Mesenchymal stem cell (in vitro differentiated cells and primary cell): ENCODE results near the gene LIMK1.
A peak's percentile ranks its signal among the peaks of the same experiment; 100 is the strongest.

Experiments
- DNase-seq: peaks from one replicate; pipeline ENCODE4 v3.0.0-alpha.2; 2013
- H2AFZ ChIP-seq: one replicate; pipeline ENCODE4 v1.6.1; 2013; ENCODE audit warnings: low read depth, mild to moderate bottlenecking, control low read depth, inconsistent platforms, low read length, moderate library complexity
- H2AK5ac ChIP-seq: 2 replicates; pipeline ENCODE4 v1.6.1; 2013; ENCODE audit warnings: low read length, moderate library complexity, mild to moderate bottlenecking, inconsistent platforms; ENCODE audit not compliant: severe bottlenecking
- H2BK120ac ChIP-seq: one replicate; pipeline ENCODE4 v1.6.1; 2013; ENCODE audit warnings: low read depth, mild to moderate bottlenecking, inconsistent platforms, low read length, moderate library complexity
- H2BK12ac ChIP-seq, 2 experiments: one replicate each; pipeline ENCODE4 v1.6.1; 2013; ENCODE audit warnings: inconsistent platforms in 2 of 2, low read length in 2 of 2, mild to moderate bottlenecking in 2 of 2, moderate library complexity in 2 of 2, control low read depth in 1 of 2
- H2BK15ac ChIP-seq: one replicate; pipeline ENCODE4 v1.6.1; 2013; ENCODE audit warnings: mild to moderate bottlenecking, low read depth, inconsistent platforms; ENCODE audit not compliant: poor library complexity, severe bottlenecking
- H2BK5ac ChIP-seq: 2 replicates; pipeline ENCODE4 v1.6.1; 2013; ENCODE audit warnings: low read depth, mild to moderate bottlenecking, low read length, control low read depth, inconsistent platforms; ENCODE audit not compliant: poor library complexity, severe bottlenecking
- H3K14ac ChIP-seq, 2 experiments: one replicate each; pipeline ENCODE4 v1.6.1; 2013; ENCODE audit warnings: inconsistent platforms in 2 of 2, low read length in 2 of 2, control low read depth in 1 of 2, mild to moderate bottlenecking in 1 of 2, moderate library complexity in 1 of 2
- H3K18ac ChIP-seq, 2 experiments: one replicate each; pipeline ENCODE4 v1.6.1; 2013; ENCODE audit warnings: inconsistent platforms in 2 of 2, low read length in 2 of 2, control low read depth in 1 of 2, low read depth in 1 of 2, mild to moderate bottlenecking in 1 of 2
- H3K23ac ChIP-seq, 2 experiments: one replicate each; pipeline ENCODE4 v1.6.1; 2013; ENCODE audit warnings: inconsistent platforms in 2 of 2, low read length in 2 of 2, mild to moderate bottlenecking in 2 of 2, moderate library complexity in 2 of 2, control low read depth in 1 of 2
- H3K27ac ChIP-seq: 2 replicates; pipeline ENCODE4 v1.5.1; 2013; ENCODE audit warnings: mild to moderate bottlenecking, moderate library complexity, low read length, control low read depth, inconsistent platforms; ENCODE audit not compliant: poor library complexity, severe bottlenecking
- H3K27me3 ChIP-seq, 2 experiments: 2 replicates each; pipeline versions ENCODE4 v1.6.1 to v1.7.0; 2013; ENCODE audit warnings: low read length in 2 of 2, mild to moderate bottlenecking in 2 of 2, moderate library complexity in 2 of 2, control low read depth in 1 of 2, inconsistent platforms in 1 of 2; ENCODE audit not compliant: control insufficient read depth in 1 of 2, insufficient read depth in 1 of 2
- H3K36me3 ChIP-seq, 2 experiments: 2 replicates each; pipeline versions ENCODE4 v1.6.1 to v1.7.0; 2013; ENCODE audit warnings: low read length in 2 of 2, control low read depth in 1 of 2, inconsistent platforms in 1 of 2, low read depth in 1 of 2, mild to moderate bottlenecking in 1 of 2; ENCODE audit not compliant: insufficient read depth in 2 of 2, control insufficient read depth in 1 of 2
- H3K4ac ChIP-seq, 2 experiments: one replicate each; pipeline ENCODE4 v1.6.1; 2013; ENCODE audit warnings: inconsistent platforms in 2 of 2, low read length in 2 of 2, mild to moderate bottlenecking in 2 of 2, moderate library complexity in 2 of 2, control low read depth in 1 of 2, low read depth in 1 of 2
- H3K4me1 ChIP-seq: 2 replicates; pipeline ENCODE4 v1.6.1; 2013; ENCODE audit warnings: low read depth, low read length, control low read depth; ENCODE audit not compliant: control insufficient read depth, insufficient read depth
- H3K4me2 ChIP-seq: 2 replicates; pipeline ENCODE4 v1.6.1; 2013; ENCODE audit warnings: low read length, mild to moderate bottlenecking, inconsistent platforms; ENCODE audit not compliant: poor library complexity, severe bottlenecking
- H3K4me3 ChIP-seq, 2 experiments: 2 replicates each; pipeline versions ENCODE4 v1.5.1 to v1.7.0; 2013; ENCODE audit warnings: low read length in 2 of 2, mild to moderate bottlenecking in 2 of 2, control low read depth in 1 of 2, low read depth in 1 of 2; ENCODE audit not compliant: insufficient read depth in 1 of 2
- H3K79me1 ChIP-seq: replicated peaks from 2 replicates; pipeline ENCODE4 v1.6.1; 2013; ENCODE audit warnings: mild to moderate bottlenecking, control low read depth, low read length, inconsistent platforms; ENCODE audit not compliant: poor library complexity, severe bottlenecking
- H3K9ac ChIP-seq: 2 replicates; pipeline ENCODE4 v1.7.0; 2013; ENCODE audit warnings: mild to moderate bottlenecking, low read length, moderate library complexity
- H3K9me3 ChIP-seq: 2 replicates; pipeline ENCODE4 v1.7.0; 2013; ENCODE audit warnings: mild to moderate bottlenecking, low read length; ENCODE audit not compliant: control insufficient read depth
- H4K8ac ChIP-seq: one replicate; pipeline ENCODE4 v1.6.1; 2013; ENCODE audit warnings: inconsistent platforms, mild to moderate bottlenecking, low read length, moderate library complexity
- H4K91ac ChIP-seq: one replicate; pipeline ENCODE4 v1.6.1; 2013; ENCODE audit warnings: mild to moderate bottlenecking, low read length, inconsistent platforms
- WGBS: methylation state at CpG from one replicate; pipeline ENCODE4 v1.1.7; 2013; ENCODE audit warnings: mixed read lengths; 5-methylcytosine and 5-hydroxymethylcytosine counted together

Gene LIMK1

GRCh38 chr7:74048999-74049599 lies 34.5 kb upstream of the LIMK1 start:
- H3K18ac ChIP-seq, result no peak overlapping the region
- no peak overlapping the region for H2AK5ac ChIP-seq
- no peak overlapping the region for H4K91ac ChIP-seq
- H3K4me2 ChIP-seq, result no peak overlapping the region
- no peak overlapping the region for H3K9ac ChIP-seq
- H2BK5ac ChIP-seq, result no peak overlapping the region
- H3K14ac ChIP-seq, result no peak overlapping the region
- no peak overlapping the region for H2BK15ac ChIP-seq
- 86% methylated on average over 2 of the region's 2 CpGs for WGBS
- H3K36me3 ChIP-seq, result peaks cover 0 to 65% of the 10 kb centered on the region in 2 experiments
- peaks cover 2% of the 10 kb centered on the region for H3K4me1 ChIP-seq
- no peak overlapping the region for H2BK12ac ChIP-seq
- no peaks in the 10 kb centered on the region for H3K9me3 ChIP-seq
- no peak overlapping the region for H2BK120ac ChIP-seq
- H3K4ac ChIP-seq, result no peak overlapping the region
- H3K4me3 ChIP-seq, result no peak overlapping the region
- no peak for DNase-seq
- H4K8ac ChIP-seq, result no peak overlapping the region
- H3K79me1 ChIP-seq, result no peaks in the 10 kb centered on the region
- peaks cover 0 to 41% of the 10 kb centered on the region in 2 experiments for H3K27me3 ChIP-seq
- no peak overlapping the region for H2AFZ ChIP-seq
- no peak overlapping the region for H3K27ac ChIP-seq
- no peak overlapping the region for H3K23ac ChIP-seq

- Histone ChIP-seq H3K9me3 (no peaks in the 10 kb centered on the region), H2AK5ac (no peak overlapping the region), H3K23ac (no peak overlapping the region), H2BK12ac (no peak overlapping the region), H4K8ac (no peak overlapping the region), H3K4me2 (no peak overlapping the region), H3K27ac (no peak overlapping the region), H3K18ac (no peak overlapping the region), H4K91ac (no peak overlapping the region), H2AFZ (no peak overlapping the region), H2BK15ac (no peak overlapping the region), H2BK5ac (no peak overlapping the region), H3K4me3 (no peak overlapping the region), H3K79me1 (no peaks in the 10 kb centered on the region), H3K9ac (no peak overlapping the region), H3K36me3 (peaks cover 0 to 73% of the 10 kb centered on the region in 2 experiments), H3K4me1 (peaks cover 2% of the 10 kb centered on the region), H3K4ac (no peak overlapping the region), H3K27me3 (peaks cover 0 to 39% of the 10 kb centered on the region in 2 experiments), H3K14ac (no peak overlapping the region), H2BK120ac (no peak overlapping the region)
- DNase-seq, result no peak
- 67% methylated on average over 3 of the region's 3 CpGs for WGBS
Measured at GRCh38 chr7:74049997-74050798, 33.4 kb upstream of the LIMK1 start.

- no peak overlapping the region for H2BK12ac ChIP-seq
- H3K9ac ChIP-seq, result no peak overlapping the region
- H3K18ac ChIP-seq, result no peak overlapping the region
- H3K4me3 ChIP-seq, result no peak overlapping the region
- no peak overlapping the region for H2BK5ac ChIP-seq
- no peaks in the 10 kb centered on the region for H3K79me1 ChIP-seq
- DNase-seq, result no peak
- H3K14ac ChIP-seq, result no peak overlapping the region
- peaks cover 0 to 37% of the 10 kb centered on the region in 2 experiments for H3K27me3 ChIP-seq
- H2AK5ac ChIP-seq, result no peak overlapping the region
- H3K23ac ChIP-seq, result no peak overlapping the region
- peaks cover 2% of the 10 kb centered on the region for H3K4me1 ChIP-seq
- H3K4me2 ChIP-seq, result no peak overlapping the region
- H2BK120ac ChIP-seq, result no peak overlapping the region
- H2BK15ac ChIP-seq, result no peak overlapping the region
- H3K4ac ChIP-seq, result no peak overlapping the region
- no peak overlapping the region for H4K91ac ChIP-seq
- no peak overlapping the region for H4K8ac ChIP-seq
- 87% methylated on average over 10 of the region's 10 CpGs for WGBS
- no peak overlapping the region for H2AFZ ChIP-seq
- H3K36me3 ChIP-seq, result peaks cover 0 to 69% of the 10 kb centered on the region in 2 experiments
- H3K9me3 ChIP-seq, result no peaks in the 10 kb centered on the region
- H3K27ac ChIP-seq, result no peak overlapping the region
Measured at GRCh38 chr7:74051193-74051592, 32.4 kb upstream of the LIMK1 start.

- no peaks in the 10 kb centered on the region for H3K79me1 ChIP-seq
- no peak overlapping the region for H2BK5ac ChIP-seq
- peaks cover 2% of the 10 kb centered on the region for H3K4me1 ChIP-seq
- no peak overlapping the region for H4K8ac ChIP-seq
- H2BK12ac ChIP-seq, result no peak overlapping the region
- H2AK5ac ChIP-seq, result no peak overlapping the region
- H3K4ac ChIP-seq, result no peak overlapping the region
- H3K14ac ChIP-seq, result no peak overlapping the region
- no peak overlapping the region for H3K4me2 ChIP-seq
- H2BK120ac ChIP-seq, result no peak overlapping the region
- H3K23ac ChIP-seq, result no peak overlapping the region
- no peak overlapping the region for H3K18ac ChIP-seq
- H3K27me3 ChIP-seq, result peaks cover 0 to 37% of the 10 kb centered on the region in 2 experiments
- H3K9ac ChIP-seq, result no peak overlapping the region
- WGBS, result 58% methylated on average over 16 of the region's 16 CpGs
- no peak overlapping the region for H2BK15ac ChIP-seq
- H3K4me3 ChIP-seq, result no peak overlapping the region
- no peak overlapping the region for H2AFZ ChIP-seq
- no peak overlapping the region for H4K91ac ChIP-seq
- peaks cover 0 to 67% of the 10 kb centered on the region in 2 experiments for H3K36me3 ChIP-seq
- DNase-seq, result peak; percentile 21
- no peaks in the 10 kb centered on the region for H3K9me3 ChIP-seq
- H3K27ac ChIP-seq, result no peak overlapping the region
Measured at GRCh38 chr7:74051629-74052410, 31.8 kb upstream of the LIMK1 start.
